ENCODE data around the gene USE1. TPM values are rescaled to one million over a fixed set of nuclear protein-coding genes. Genes with fewer than 3 reads are reported as not detected.

Gene USE1
- total and polyA plus RNA-seq, 9 of the 15 experiments (the other 6 are each of a cell fraction or from before 2014, with no cell fraction given): 17.3 to 52.4 (median 34.0) TPM

- TF ChIP-seq ZNF12 (CRISPR knock-in tag; IDR thresholded peaks at IDR 0.05) (no peak), ZBTB33 (CRISPR knock-in tag; IDR thresholded peaks at IDR 0.05) (no peak), CBFA2T3 (IDR thresholded peaks at IDR 0.05) (no peak), BHLHE40 (IDR thresholded peaks at IDR 0.05; ENCODE audit: low read length) (peak; percentile 48; the same call in 1 of the 2 replicates), KLF1 (tag; IDR thresholded peaks at IDR 0.05) (no peak), PPARD (CRISPR knock-in tag; IDR thresholded peaks at IDR 0.05) (no peak), GATA2 (CRISPR knock-in tag; IDR thresholded peaks at IDR 0.05) (no peak), ZNF133 (CRISPR knock-in tag; IDR thresholded peaks at IDR 0.05) (no peak), CREB1 (IDR thresholded peaks at IDR 0.05) (peak; percentile 61; the same call in 1 of the 2 replicates), CREB1 (CRISPR knock-in tag; IDR thresholded peaks at IDR 0.05) (peak; percentile 78), SMAD1 (IDR thresholded peaks at IDR 0.05; ENCODE audit: low read depth, low read length, partially characterized antibody) (no peak), SRSF1 (IDR thresholded peaks at IDR 0.05; ENCODE audit: low read depth, low read length) (no peak), PURB (CRISPR knock-in tag; IDR thresholded peaks at IDR 0.05; ENCODE audit: low read depth) (no peak), PTRF (tag; IDR thresholded peaks at IDR 0.05) (no peak), IRF9 (tag; IDR thresholded peaks at IDR 0.05) (no peak), BRD9 (IDR thresholded peaks at IDR 0.05; ENCODE audit: low read depth, partially characterized antibody) (peak; percentile 73), GATAD2B (IDR thresholded peaks at IDR 0.05; ENCODE audit: borderline replicate concordance) (no peak), ZNF239 (CRISPR knock-in tag; IDR thresholded peaks at IDR 0.05) (no peak), CREM (IDR thresholded peaks at IDR 0.05; ENCODE audit: low read depth) (peak; percentile 87), ZNF76 (CRISPR knock-in tag; IDR thresholded peaks at IDR 0.05; ENCODE audit: borderline replicate concordance) (no peak), ETS2 (tag; IDR thresholded peaks at IDR 0.05; ENCODE audit: borderline replicate concordance, poor library complexity, severe bottlenecking) (no peak), ZNF75A (CRISPR knock-in tag; IDR thresholded peaks at IDR 0.05) (no peak), SIX5 (IDR thresholded peaks at IDR 0.05; ENCODE audit: borderline replicate concordance in 1 of 2, insufficient read depth in 1 of 2, low read depth in 1 of 2, low read length in 2 of 2) (no peak), ZBTB8A (IDR thresholded peaks at IDR 0.05; ENCODE audit: partially characterized antibody) (no peak), ZFPM2 (CRISPR knock-in tag; IDR thresholded peaks at IDR 0.05) (no peak)
- TF ChIP-seq, protein P1, sequence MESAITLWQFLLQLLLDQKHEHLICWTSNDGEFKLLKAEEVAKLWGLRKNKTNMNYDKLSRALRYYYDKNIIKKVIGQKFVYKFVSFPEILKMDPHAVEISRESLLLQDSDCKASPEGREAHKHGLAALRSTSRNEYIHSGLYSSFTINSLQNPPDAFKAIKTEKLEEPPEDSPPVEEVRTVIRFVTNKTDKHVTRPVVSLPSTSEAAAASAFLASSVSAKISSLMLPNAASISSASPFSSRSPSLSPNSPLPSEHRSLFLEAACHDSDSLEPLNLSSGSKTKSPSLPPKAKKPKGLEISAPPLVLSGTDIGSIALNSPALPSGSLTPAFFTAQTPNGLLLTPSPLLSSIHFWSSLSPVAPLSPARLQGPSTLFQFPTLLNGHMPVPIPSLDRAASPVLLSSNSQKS (CRISPR knock-in tag; IDR thresholded peaks at IDR 0.05): no peak
- TF ChIP-seq, protein P2, sequence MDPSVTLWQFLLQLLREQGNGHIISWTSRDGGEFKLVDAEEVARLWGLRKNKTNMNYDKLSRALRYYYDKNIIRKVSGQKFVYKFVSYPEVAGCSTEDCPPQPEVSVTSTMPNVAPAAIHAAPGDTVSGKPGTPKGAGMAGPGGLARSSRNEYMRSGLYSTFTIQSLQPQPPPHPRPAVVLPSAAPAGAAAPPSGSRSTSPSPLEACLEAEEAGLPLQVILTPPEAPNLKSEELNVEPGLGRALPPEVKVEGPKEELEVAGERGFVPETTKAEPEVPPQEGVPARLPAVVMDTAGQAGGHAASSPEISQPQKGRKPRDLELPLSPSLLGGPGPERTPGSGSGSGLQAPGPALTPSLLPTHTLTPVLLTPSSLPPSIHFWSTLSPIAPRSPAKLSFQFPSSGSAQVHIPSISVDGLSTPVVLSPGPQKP (CRISPR knock-in tag; IDR thresholded peaks at IDR 0.05): no peak
Observed at GRCh38 chr19:17260842-17261325, 45.7 kb downstream of the USE1 start (continued).

All from K562 (cell line).